ENCODE measurements around the gene LCE1F.

Gene LCE1F

DNA sequence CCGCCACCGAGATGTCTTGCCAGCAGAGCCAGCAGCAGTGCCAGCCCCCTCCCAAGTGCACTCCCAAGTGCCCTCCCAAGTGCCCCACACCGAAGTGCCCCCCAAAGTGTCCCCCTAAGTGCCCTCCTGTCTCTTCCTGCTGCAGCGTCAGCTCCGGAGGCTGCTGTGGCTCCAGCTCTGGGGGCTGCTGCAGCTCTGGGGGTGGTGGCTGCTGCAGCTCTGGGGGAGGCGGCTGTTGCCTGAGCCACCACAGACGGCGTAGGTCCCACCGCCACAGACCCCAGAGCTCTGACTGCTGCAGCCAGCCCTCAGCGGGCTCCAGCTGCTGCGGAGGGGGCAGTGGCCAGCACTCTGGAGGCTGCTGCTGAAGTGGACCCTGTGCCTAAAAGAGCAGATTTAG is 1.4 kb downstream of the LCE1F start:
- Histone ChIP-seq H3K27me3 (ENCODE audit: control insufficient read depth, insufficient read depth, low read length) (no peaks in the 10 kb centered on the region), H3K27ac (ENCODE audit: low read depth, low read length) (no peak overlapping the region), H3K4me1 (ENCODE audit: control insufficient read depth, insufficient read depth, low read length) (no peaks in the 10 kb centered on the region), H3K36me3 (ENCODE audit: control insufficient read depth, insufficient read depth, low read length) (no peaks in the 10 kb centered on the region), H3K9ac (ENCODE audit: low read length) (no peak overlapping the region), H3K9me3 (ENCODE audit: control insufficient read depth, insufficient read depth, low read depth, low read length) (peaks cover 13% of the 10 kb centered on the region; the same call in 1 of the 2 replicates), H3K4me3 (ENCODE audit: low read depth, low read length) (no peak overlapping the region)

- H3K4me3 ChIP-seq (ENCODE audit: low read depth, low read length) = no peak overlapping the region
- no peaks in the 10 kb centered on the region for H3K36me3 ChIP-seq (ENCODE audit: control insufficient read depth, insufficient read depth, low read length)
- no peak overlapping the region for H3K27ac ChIP-seq (ENCODE audit: low read depth, low read length)
- H3K27me3 ChIP-seq (ENCODE audit: control insufficient read depth, insufficient read depth, low read length) = no peaks in the 10 kb centered on the region
- no peak overlapping the region for H3K9ac ChIP-seq (ENCODE audit: low read length)
- no peaks in the 10 kb centered on the region for H3K4me1 ChIP-seq (ENCODE audit: control insufficient read depth, insufficient read depth, low read length)
- H3K9me3 ChIP-seq (ENCODE audit: control insufficient read depth, insufficient read depth, low read depth, low read length) = peaks cover 9% of the 10 kb centered on the region; the same call in 1 of the 2 replicates
Measured at GRCh38 chr1:152777510-152778137, 2.7 kb downstream of the LCE1F start.

- Histone ChIP-seq H3K9me3 (ENCODE audit: control insufficient read depth, insufficient read depth, low read depth, low read length) (peaks cover 6% of the 10 kb centered on the region; the same call in 1 of the 2 replicates), H3K36me3 (ENCODE audit: control insufficient read depth, insufficient read depth, low read length) (no peaks in the 10 kb centered on the region), H3K4me1 (ENCODE audit: control insufficient read depth, insufficient read depth, low read length) (peaks cover 7% of the 10 kb centered on the region; the same call in 1 of the 2 replicates)
Measured at GRCh38 chr1:152783095-152783494, 8.2 kb downstream of the LCE1F start.

GRCh38 chr1:152786077-152786476 is 11.1 kb downstream of the LCE1F start, which contains the start of gene LCE1E:
Gene LCE1E (plus strand): TSS chr1:152786257. CDS start chr1:152787300, 1,043 bp downstream.
- Histone ChIP-seq H3K4me1 (ENCODE audit: control insufficient read depth, insufficient read depth, low read length) (peaks cover 7% of the 10 kb centered on the region; the same call in 1 of the 2 replicates), H3K9ac (ENCODE audit: low read length) (no peak within 1 kb of the TSS), H3K9me3 (ENCODE audit: control insufficient read depth, insufficient read depth, low read depth, low read length) (peaks cover 7% of the 10 kb centered on the region; the same call in 1 of the 2 replicates), H3K27me3 (ENCODE audit: control insufficient read depth, insufficient read depth, low read length) (no peaks in the 10 kb centered on the region), H3K27ac (ENCODE audit: low read depth, low read length) (no peak within 1 kb of the TSS), H3K36me3 (ENCODE audit: control insufficient read depth, insufficient read depth, low read length) (no peaks in the 10 kb centered on the region), H3K4me3 (ENCODE audit: low read depth, low read length) (no peak within 1 kb of the TSS)

More at GRCh38 chr1:152783095-152783494, 8.2 kb downstream of the LCE1F start:
- Histone ChIP-seq H3K4me3 (ENCODE audit: low read depth, low read length) (no peak overlapping the region), H3K27ac (ENCODE audit: low read depth, low read length) (no peak overlapping the region), H3K9ac (ENCODE audit: low read length) (no peak overlapping the region), H3K27me3 (ENCODE audit: control insufficient read depth, insufficient read depth, low read length) (no peaks in the 10 kb centered on the region)

GRCh38 chr1:152795686-152796085 is 20.7 kb downstream of the LCE1F start:
- Histone ChIP-seq H3K4me1 (ENCODE audit: control insufficient read depth, insufficient read depth, low read length) (no peaks in the 10 kb centered on the region), H3K27me3 (ENCODE audit: control insufficient read depth, insufficient read depth, low read length) (no peaks in the 10 kb centered on the region), H3K9ac (ENCODE audit: low read length) (no peak overlapping the region), H3K9me3 (ENCODE audit: control insufficient read depth, insufficient read depth, low read depth, low read length) (peaks cover 9% of the 10 kb centered on the region; the same call in 1 of the 2 replicates), H3K27ac (ENCODE audit: low read depth, low read length) (no peak overlapping the region), H3K36me3 (ENCODE audit: control insufficient read depth, insufficient read depth, low read length) (no peaks in the 10 kb centered on the region), H3K4me3 (ENCODE audit: low read depth, low read length) (no peak overlapping the region)

- H3K27ac ChIP-seq (ENCODE audit: low read depth, low read length) = no peak within 1 kb of the TSS
- H3K27me3 ChIP-seq (ENCODE audit: control insufficient read depth, insufficient read depth, low read length) = no peaks in the 10 kb centered on the region
- H3K36me3 ChIP-seq (ENCODE audit: control insufficient read depth, insufficient read depth, low read length) = no peaks in the 10 kb centered on the region
- H3K9me3 ChIP-seq (ENCODE audit: control insufficient read depth, insufficient read depth, low read depth, low read length) = peaks cover 11% of the 10 kb centered on the region; the same call in 1 of the 2 replicates
- no peak within 1 kb of the TSS for H3K9ac ChIP-seq (ENCODE audit: low read length)
- no peak within 1 kb of the TSS for H3K4me3 ChIP-seq (ENCODE audit: low read depth, low read length)
- H3K4me1 ChIP-seq (ENCODE audit: control insufficient read depth, insufficient read depth, low read length) = no peaks in the 10 kb centered on the region
Measured at GRCh38 chr1:152796421-152796820, 21.5 kb downstream of the LCE1F start, which contains the start of gene LCE1D. Gene LCE1D (plus strand): TSS chr1:152796721. CDS start chr1:152797795, 1,074 bp downstream.

- Histone ChIP-seq H3K9ac (ENCODE audit: low read length) (no peak overlapping the region), H3K27me3 (ENCODE audit: control insufficient read depth, insufficient read depth, low read length) (no peaks in the 10 kb centered on the region), H3K9me3 (ENCODE audit: control insufficient read depth, insufficient read depth, low read depth, low read length) (peaks cover 17% of the 10 kb centered on the region; the same call in 1 of the 2 replicates), H3K4me3 (ENCODE audit: low read depth, low read length) (no peak overlapping the region), H3K36me3 (ENCODE audit: control insufficient read depth, insufficient read depth, low read length) (no peaks in the 10 kb centered on the region), H3K27ac (ENCODE audit: low read depth, low read length) (no peak overlapping the region), H3K4me1 (ENCODE audit: control insufficient read depth, insufficient read depth, low read length) (no peaks in the 10 kb centered on the region)
Measured at GRCh38 chr1:152801333-152801732, 26.4 kb downstream of the LCE1F start.

- Histone ChIP-seq H3K36me3 (ENCODE audit: control insufficient read depth, insufficient read depth, low read length) (no peaks in the 10 kb centered on the region), H3K4me3 (ENCODE audit: low read depth, low read length) (no peak within 1 kb of the TSS), H3K9ac (ENCODE audit: low read length) (no peak within 1 kb of the TSS), H3K27ac (ENCODE audit: low read depth, low read length) (no peak within 1 kb of the TSS), H3K4me1 (ENCODE audit: control insufficient read depth, insufficient read depth, low read length) (no peaks in the 10 kb centered on the region), H3K27me3 (ENCODE audit: control insufficient read depth, insufficient read depth, low read length) (no peaks in the 10 kb centered on the region), H3K9me3 (ENCODE audit: control insufficient read depth, insufficient read depth, low read depth, low read length) (peaks cover 11% of the 10 kb centered on the region; the same call in 1 of the 2 replicates)
Measured at GRCh38 chr1:152806576-152806975, 31.6 kb downstream of the LCE1F start, which contains the start of gene LCE1C. Gene LCE1C (minus strand): TSS chr1:152806651. CDS start chr1:152805478, 1,173 bp downstream.

GRCh38 chr1:152811050-152811449 is 36.1 kb downstream of the LCE1F start:
- no peaks in the 10 kb centered on the region for H3K4me1 ChIP-seq (ENCODE audit: control insufficient read depth, insufficient read depth, low read length)
- peaks cover 13% of the 10 kb centered on the region; the same call in 1 of the 2 replicates for H3K9me3 ChIP-seq (ENCODE audit: control insufficient read depth, insufficient read depth, low read depth, low read length)
- no peaks in the 10 kb centered on the region for H3K36me3 ChIP-seq (ENCODE audit: control insufficient read depth, insufficient read depth, low read length)
- no peak overlapping the region for H3K9ac ChIP-seq (ENCODE audit: low read length)
- no peaks in the 10 kb centered on the region for H3K27me3 ChIP-seq (ENCODE audit: control insufficient read depth, insufficient read depth, low read length)
- H3K4me3 ChIP-seq (ENCODE audit: low read depth, low read length) = no peak overlapping the region
- H3K27ac ChIP-seq (ENCODE audit: low read depth, low read length) = no peak overlapping the region

GRCh38 chr1:152811671-152812070 is 36.7 kb downstream of the LCE1F start, which contains the start of gene LCE1B:
Gene LCE1B (plus strand): TSS chr1:152811971. CDS start chr1:152812447, 476 bp downstream.
- H3K27me3 ChIP-seq (ENCODE audit: control insufficient read depth, insufficient read depth, low read length) = no peaks in the 10 kb centered on the region
- peaks cover 9% of the 10 kb centered on the region; the same call in 1 of the 2 replicates for H3K9me3 ChIP-seq (ENCODE audit: control insufficient read depth, insufficient read depth, low read depth, low read length)
- H3K9ac ChIP-seq (ENCODE audit: low read length) = no peak within 1 kb of the TSS
- H3K36me3 ChIP-seq (ENCODE audit: control insufficient read depth, insufficient read depth, low read length) = no peaks in the 10 kb centered on the region
- no peak within 1 kb of the TSS for H3K27ac ChIP-seq (ENCODE audit: low read depth, low read length)
- H3K4me1 ChIP-seq (ENCODE audit: control insufficient read depth, insufficient read depth, low read length) = no peaks in the 10 kb centered on the region
- no peak within 1 kb of the TSS for H3K4me3 ChIP-seq (ENCODE audit: low read depth, low read length)

- H3K36me3 ChIP-seq (ENCODE audit: control insufficient read depth, insufficient read depth, low read length) = no peaks in the 10 kb centered on the region
- no peaks in the 10 kb centered on the region for H3K4me1 ChIP-seq (ENCODE audit: control insufficient read depth, insufficient read depth, low read length)
- peaks cover 14% of the 10 kb centered on the region; the same call in 1 of the 2 replicates for H3K9me3 ChIP-seq (ENCODE audit: control insufficient read depth, insufficient read depth, low read depth, low read length)
Measured at GRCh38 chr1:152817309-152817708, 42.4 kb downstream of the LCE1F start.

More at GRCh38 chr1:152817309-152817708, 42.4 kb downstream of the LCE1F start:
- Histone ChIP-seq H3K27me3 (ENCODE audit: control insufficient read depth, insufficient read depth, low read length) (no peaks in the 10 kb centered on the region), H3K4me3 (ENCODE audit: low read depth, low read length) (no peak overlapping the region), H3K9ac (ENCODE audit: low read length) (no peak overlapping the region), H3K27ac (ENCODE audit: low read depth, low read length) (no peak overlapping the region)

Measured in HUES6 (cell line).